ENCODE measurements around the gene MCOLN1.

DNA sequence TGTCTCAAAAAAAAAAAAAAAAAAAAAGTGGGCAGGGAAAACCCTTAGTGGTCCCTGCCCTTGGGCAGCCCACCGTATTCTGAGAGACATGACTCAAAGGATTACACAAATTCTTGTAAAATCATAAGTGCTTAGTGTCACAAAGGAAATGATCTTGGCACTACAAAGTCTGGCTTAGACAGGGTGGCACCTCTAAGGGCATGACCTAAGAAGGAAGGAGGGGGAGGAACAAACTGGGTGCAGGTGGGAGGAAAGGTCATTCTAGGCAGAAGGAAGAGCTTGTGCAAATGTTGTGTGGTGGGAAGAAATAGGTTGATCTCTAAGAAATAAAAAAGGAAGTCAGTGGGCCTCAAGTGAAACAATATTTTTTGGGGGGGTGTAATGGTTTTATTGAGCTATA is 23.5 kb downstream of the MCOLN1 start:
- TF ChIP-seq EP300 (IDR thresholded peaks at IDR 0.05; ENCODE audit: borderline replicate concordance) (no peak), EGR1 (IDR thresholded peaks at IDR 0.05) (no peak), RAD21 (IDR thresholded peaks at IDR 0.05; ENCODE audit: low read depth) (no peak), TAF1 (IDR thresholded peaks at IDR 0.05; ENCODE audit: low read depth) (no peak), TCF12 (IDR thresholded peaks at IDR 0.05; ENCODE audit: low read depth) (no peak), CEBPB (IDR thresholded peaks at IDR 0.05) (no peak)
